Tibial artery (tissue), 4 donors: ENCODE measurements around the gene TMEM9.
A peak's percentile ranks its signal among the peaks of the same experiment; 100 is the strongest.

Source experiments
- DNase-seq, 2 donors: peaks; one replicate each; pipeline ENCODE4 v3.0.0-alpha.2; 2019
- H3K27ac ChIP-seq, 2 donors: fragments of 200-600 bp; sonication (generic) in 1 of 2; 1 replicate in 1 of 2; 2 replicates in 1 of 2; pipeline ENCODE4 v1.5.1; 2018 to 2019; ENCODE audit warnings: mild to moderate bottlenecking in 1 of 2
- H3K27me3 ChIP-seq, 2 donors: fragments of 200-600 bp; sonication (generic) in 1 of 2; one replicate each; pipeline versions ENCODE4 v1.5.1 to v1.6.0; 2016 to 2019
- H3K36me3 ChIP-seq, 3 donors: fragments of 200-600 bp; sonication (generic) in 2 of 3; one replicate each; pipeline ENCODE4 v1.5.1; 2016 to 2019; ENCODE audit warnings: mild to moderate bottlenecking in 2 of 3
- H3K4me1 ChIP-seq, 4 donors: fragments of 200-600 bp; sonication (generic) in 2 of 4; 1 replicate in 3 of 4; 2 replicates in 1 of 4; pipeline ENCODE4 v1.5.1; 2016 to 2019
- H3K4me3 ChIP-seq, 2 donors: fragments of 200-600 bp; sonication (generic) in 1 of 2; 1 replicate in 1 of 2; 2 replicates in 1 of 2; pipeline ENCODE4 v1.5.1; 2018 to 2019; ENCODE audit warnings: mild to moderate bottlenecking in 2 of 2
- H3K9me3 ChIP-seq, 3 donors: fragments of 200-600 bp; sonication (generic) in 1 of 3; one replicate each; pipeline ENCODE4 v1.5.1; 2016 to 2019
- intact Hi-C: fragments of 100-400 bp; cut with DNase I; formaldehyde crosslinking; loops from one replicate; pipeline ENCODE4 v1.15.0; 2023; ENCODE audit warnings: low total_unique reads
- TF ChIP-seq, protein P1 (sequence below), 2 experiments: fragments of 200-600 bp in 1 of 2; fragments of 450-650 bp in 1 of 2; IDR thresholded peaks; one replicate each; pipeline ENCODE4 v1.5.1; 2017 to 2019; ENCODE audit warnings: antibody characterized with exemption in 2 of 2, mild to moderate bottlenecking in 1 of 2, moderate library complexity in 1 of 2

TMEM9 gene

DNA sequence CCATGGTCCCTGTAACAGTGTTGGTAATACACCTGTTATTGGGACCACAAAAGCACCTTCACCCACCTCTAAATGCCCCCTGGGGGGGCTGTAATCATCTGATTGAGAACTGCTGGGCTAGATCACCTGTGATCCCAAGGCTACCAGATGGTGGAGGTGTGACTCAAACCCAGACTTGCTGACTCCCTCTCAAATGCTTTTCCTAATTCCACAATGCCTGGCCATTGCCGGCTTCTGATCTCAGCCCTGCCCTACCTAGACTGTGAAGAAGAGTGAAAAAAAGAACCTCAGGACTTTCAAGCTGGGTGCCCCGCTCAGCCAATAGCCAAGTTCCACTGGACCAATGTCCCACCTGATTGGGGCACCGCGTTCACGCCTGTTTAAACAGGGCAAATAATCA lies 9.6 kb downstream of the TMEM9 start:
- peak in 1 of 2 donors; percentile 49 for DNase-seq
- Histone ChIP-seq H3K27me3 (no peaks in the 10 kb centered on the region), H3K27ac (no peak overlapping the region), H3K36me3 (peaks cover 24 to 98% (median 82%) of the 10 kb centered on the region in 3 donors), H3K4me1 (peaks cover 0 to 24% (median 14%) of the 10 kb centered on the region in 4 donors), H3K9me3 (no peaks in the 10 kb centered on the region), H3K4me3 (no peak overlapping the region)
- TF ChIP-seq, protein P1, sequence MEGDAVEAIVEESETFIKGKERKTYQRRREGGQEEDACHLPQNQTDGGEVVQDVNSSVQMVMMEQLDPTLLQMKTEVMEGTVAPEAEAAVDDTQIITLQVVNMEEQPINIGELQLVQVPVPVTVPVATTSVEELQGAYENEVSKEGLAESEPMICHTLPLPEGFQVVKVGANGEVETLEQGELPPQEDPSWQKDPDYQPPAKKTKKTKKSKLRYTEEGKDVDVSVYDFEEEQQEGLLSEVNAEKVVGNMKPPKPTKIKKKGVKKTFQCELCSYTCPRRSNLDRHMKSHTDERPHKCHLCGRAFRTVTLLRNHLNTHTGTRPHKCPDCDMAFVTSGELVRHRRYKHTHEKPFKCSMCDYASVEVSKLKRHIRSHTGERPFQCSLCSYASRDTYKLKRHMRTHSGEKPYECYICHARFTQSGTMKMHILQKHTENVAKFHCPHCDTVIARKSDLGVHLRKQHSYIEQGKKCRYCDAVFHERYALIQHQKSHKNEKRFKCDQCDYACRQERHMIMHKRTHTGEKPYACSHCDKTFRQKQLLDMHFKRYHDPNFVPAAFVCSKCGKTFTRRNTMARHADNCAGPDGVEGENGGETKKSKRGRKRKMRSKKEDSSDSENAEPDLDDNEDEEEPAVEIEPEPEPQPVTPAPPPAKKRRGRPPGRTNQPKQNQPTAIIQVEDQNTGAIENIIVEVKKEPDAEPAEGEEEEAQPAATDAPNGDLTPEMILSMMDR (IDR thresholded peaks at IDR 0.05): no peak
- intact Hi-C loops: no loop called here

DNA sequence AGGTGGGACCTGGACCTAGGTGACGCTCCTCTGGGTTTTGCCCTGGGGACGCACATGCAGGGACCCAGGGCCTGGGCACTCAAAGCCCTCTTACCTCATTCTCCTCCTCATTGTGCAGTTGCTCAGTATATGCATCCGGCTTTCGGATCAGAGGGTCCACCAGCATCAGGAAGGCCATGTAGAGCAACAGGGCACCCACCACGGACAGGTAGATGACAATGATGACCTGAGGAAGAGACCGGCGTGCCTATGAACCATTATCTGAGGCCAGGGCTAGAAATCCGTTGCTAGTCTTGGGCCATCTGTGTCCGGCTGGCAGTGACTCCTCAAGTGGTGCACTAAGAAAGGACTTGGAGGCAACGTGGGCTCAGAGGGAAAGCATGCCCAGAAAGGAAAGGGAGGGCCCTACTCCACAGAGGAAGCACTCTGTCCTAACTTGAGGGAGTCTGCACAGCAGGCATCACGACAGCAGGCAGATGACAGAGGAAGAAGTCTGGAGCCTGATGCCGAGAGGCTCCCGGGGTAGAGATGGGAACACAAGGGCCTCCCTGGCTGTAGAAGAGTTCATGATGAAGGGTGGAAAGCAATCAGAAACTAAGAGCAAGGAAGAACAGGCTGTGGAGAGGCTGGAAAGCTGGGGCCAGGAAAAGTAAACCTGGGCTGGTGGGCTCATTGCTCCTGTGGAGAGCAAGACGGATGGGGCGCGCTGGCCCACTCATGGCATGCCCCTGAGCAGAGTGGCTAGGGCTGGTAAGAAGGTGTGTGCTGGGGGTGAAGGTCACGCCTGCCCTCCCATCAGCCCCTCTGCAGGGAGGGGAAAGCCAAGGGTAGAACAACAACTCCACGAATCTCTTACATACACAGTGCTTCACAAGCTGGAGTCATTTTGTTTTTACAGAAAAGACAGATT lies 10.3 kb downstream of the TMEM9 start:
- Histone ChIP-seq H3K4me3 (no peak overlapping the region), H3K4me1 (peaks cover 0 to 28% (median 16%) of the 10 kb centered on the region in 4 donors), H3K27ac (no peak overlapping the region), H3K9me3 (no peaks in the 10 kb centered on the region), H3K27me3 (no peaks in the 10 kb centered on the region), H3K36me3 (peaks cover 22 to 98% (median 85%) of the 10 kb centered on the region in 3 donors)
- TF ChIP-seq, protein P1 (IDR thresholded peaks at IDR 0.05): no peak
- intact Hi-C loops: no loop called here
- peak in 1 of 2 donors; percentile 57 for DNase-seq

DNA sequence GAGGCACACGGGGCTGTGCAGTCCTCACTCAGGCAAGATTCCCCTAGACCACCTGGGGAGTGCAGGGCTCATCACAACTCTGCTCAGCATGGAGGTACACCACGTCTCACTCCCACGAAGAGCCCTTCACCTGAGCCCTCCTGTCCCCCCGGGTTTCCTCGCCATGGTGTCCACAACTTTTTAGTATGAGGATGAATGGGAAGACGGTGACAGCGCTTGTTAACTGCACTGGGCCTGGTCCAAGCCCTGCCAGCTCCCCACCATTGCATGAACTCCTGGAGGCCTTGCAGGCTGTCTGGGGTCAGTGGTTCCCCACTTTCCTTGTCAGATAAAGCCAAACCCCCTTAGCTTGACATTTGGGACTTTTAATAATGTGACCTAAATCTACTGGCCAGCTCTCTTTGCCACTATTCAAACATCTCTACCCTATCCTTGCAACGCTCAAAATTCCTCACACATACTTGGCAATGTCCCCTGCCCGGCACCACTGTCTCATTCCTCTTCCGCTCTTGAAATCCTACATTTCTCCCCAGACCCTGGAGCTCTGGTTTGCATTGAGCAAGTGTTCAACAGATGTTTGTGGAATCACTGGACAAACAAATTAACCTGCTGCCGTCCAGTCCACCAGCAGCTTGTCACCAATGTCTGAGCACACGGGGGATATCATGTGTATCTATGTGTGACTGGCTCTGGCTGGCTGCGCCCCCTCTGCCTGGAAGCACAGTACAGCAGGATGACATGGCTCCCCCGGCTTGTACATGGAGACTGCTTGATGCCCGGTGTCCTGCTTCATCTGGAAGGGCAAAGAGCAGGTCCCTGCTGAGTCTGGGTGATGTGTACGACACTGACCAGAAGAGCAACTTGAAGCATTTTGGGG lies 11.2 kb downstream of the TMEM9 start:
- peaks cover 0 to 36% (median 25%) of the 10 kb centered on the region in 4 donors for H3K4me1 ChIP-seq
- H3K27ac ChIP-seq: no peak overlapping the region
- H3K4me3 ChIP-seq: no peak overlapping the region
- intact Hi-C loops: no loop called here
- no peaks in the 10 kb centered on the region for H3K27me3 ChIP-seq
- H3K9me3 ChIP-seq: no peaks in the 10 kb centered on the region
- H3K36me3 ChIP-seq: peaks cover 16 to 90% (median 76%) of the 10 kb centered on the region in 3 donors
- peak in 1 of 2 donors; percentile 31 for DNase-seq
- TF ChIP-seq, protein P1 (IDR thresholded peaks at IDR 0.05): no peak

DNA sequence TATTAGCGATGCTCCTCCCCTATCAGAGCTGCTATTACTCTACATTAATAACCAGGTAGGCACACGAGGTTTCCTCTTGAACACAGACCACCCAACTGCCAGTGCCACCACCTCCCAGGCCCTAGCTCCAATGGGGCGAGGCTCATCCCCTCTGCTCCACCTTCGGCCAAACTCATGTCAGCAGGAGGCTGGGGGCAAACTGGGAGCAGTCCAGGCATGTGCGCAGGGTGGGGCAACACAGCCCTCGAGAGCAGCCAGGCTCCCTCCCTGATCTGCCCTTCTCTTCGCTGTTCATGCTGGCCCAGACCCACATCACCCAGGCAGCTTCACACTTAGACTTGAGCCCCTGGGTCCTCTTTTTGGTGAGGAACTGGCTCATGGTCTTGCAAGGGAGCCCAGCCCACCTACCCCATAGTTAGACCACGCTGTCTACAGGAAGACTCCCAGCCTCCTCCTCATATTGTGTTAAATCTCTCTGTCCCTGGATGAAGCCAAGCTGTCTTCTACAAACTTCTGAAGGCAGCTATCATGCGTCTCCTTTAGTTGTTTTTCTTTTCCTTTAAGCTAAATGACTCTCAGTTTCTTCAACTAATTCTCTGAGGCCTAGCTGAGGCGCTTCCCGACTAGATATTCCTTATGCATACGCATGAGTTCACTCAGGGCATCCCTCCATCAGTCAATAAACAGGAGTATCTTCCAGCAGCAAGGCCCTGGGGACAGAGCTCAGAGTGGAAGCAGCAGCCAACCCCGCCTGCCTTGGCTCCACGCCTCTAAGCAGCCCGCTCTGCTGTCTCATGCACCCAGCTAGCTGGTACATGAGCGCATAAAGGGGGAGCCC lies 12.0 kb downstream of the TMEM9 start:
- Histone ChIP-seq H3K4me1 (peaks cover 0 to 45% (median 33%) of the 10 kb centered on the region in 4 donors), H3K36me3 (peaks cover 16 to 83% (median 68%) of the 10 kb centered on the region in 3 donors), H3K27me3 (no peaks in the 10 kb centered on the region), H3K9me3 (no peaks in the 10 kb centered on the region), H3K4me3 (no peak overlapping the region), H3K27ac (peak overlapping the region in 1 of 2 donors; percentile 21)
- DNase-seq: peak; percentile 55 to 75
- TF ChIP-seq, protein P1 (IDR thresholded peaks at IDR 0.05): no peak
- intact Hi-C loops: no loop called here

DNA sequence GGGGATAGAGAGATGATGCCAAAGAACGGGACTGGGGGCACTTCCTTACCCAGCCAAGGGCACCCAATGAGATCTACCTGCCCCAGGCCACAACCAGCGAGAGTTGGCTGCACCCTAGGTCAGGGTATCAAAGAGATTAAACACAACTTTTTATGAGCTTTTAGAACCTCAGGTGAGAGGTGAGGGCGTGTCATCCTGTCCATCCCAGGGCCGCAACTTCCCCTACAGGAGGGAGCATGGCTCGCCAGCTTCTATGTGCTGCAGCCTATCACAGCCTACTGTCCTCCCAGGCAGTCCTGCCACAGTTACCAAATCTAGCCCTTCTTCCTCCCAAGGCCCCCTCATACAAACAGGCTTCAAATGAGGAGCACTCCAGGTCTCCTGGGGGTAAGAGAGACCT lies 12.9 kb downstream of the TMEM9 start:
- peak in 1 of 2 donors; percentile 39 for DNase-seq
- H3K27me3 ChIP-seq: no peaks in the 10 kb centered on the region
- no peak overlapping the region for H3K4me3 ChIP-seq
- peaks cover 0 to 53% (median 40%) of the 10 kb centered on the region in 4 donors for H3K4me1 ChIP-seq
- peaks cover 13 to 77% (median 64%) of the 10 kb centered on the region in 3 donors for H3K36me3 ChIP-seq
- intact Hi-C loops: no loop called here
- H3K27ac ChIP-seq: no peak overlapping the region
- TF ChIP-seq, protein P1 (IDR thresholded peaks at IDR 0.05): no peak
- H3K9me3 ChIP-seq: no peaks in the 10 kb centered on the region
